Upper lobe of right lung (tissue), 1 donor: ENCODE measurements around the gene APBB1IP. TPM values are rescaled to one million over a fixed set of nuclear protein-coding genes. Genes with fewer than 3 reads are reported as not detected.
A peak's percentile ranks its signal among the peaks of the same experiment; 100 is the strongest.

Experiments
- ATAC-seq: fragments of 200-7000 bp; cut with Tn5 transposase; one replicate; pipeline ENCODE4 v1.9.1; 2020; ENCODE audit warnings: mild to moderate bottlenecking, moderate library complexity
- DNase-seq: peaks from one replicate; pipeline ENCODE4 v3.0.0-alpha.2; 2020
- H3K27ac ChIP-seq: fragments of 200-600 bp; one replicate; pipeline ENCODE4 v1.8.0; 2022
- H3K27me3 ChIP-seq: fragments of 200-600 bp; one replicate; pipeline ENCODE4 v1.8.0; 2022; ENCODE audit warnings: mild to moderate bottlenecking
- H3K36me3 ChIP-seq: fragments of 200-600 bp; one replicate; pipeline ENCODE4 v1.8.0; 2022
- H3K4me1 ChIP-seq: fragments of 200-600 bp; one replicate; pipeline ENCODE4 v1.8.0; 2022
- H3K4me3 ChIP-seq: fragments of 200-600 bp; one replicate; pipeline ENCODE4 v1.8.0; 2022; ENCODE audit warnings: mild to moderate bottlenecking
- H3K9me3 ChIP-seq: fragments of 200-600 bp; one replicate; pipeline ENCODE4 v1.8.0; 2022
- intact Hi-C: fragments of 100-400 bp; cut with DNase I; formaldehyde crosslinking; loops from one replicate; pipeline ENCODE4 v1.11.0; 2022
- total RNA-seq: library from RNA; stranded (reverse); fragmentation: NEBNext Ultra II Directional; extraction: Animal tissue kit (Norgen Biotek cat#: 25700); gene quantifications from one replicate; pipeline ENCODE4 v1.2.1, GENCODE V29; 2021
- TF ChIP-seq, protein P1 (sequence below): fragments of 200-600 bp; IDR thresholded peaks from one replicate; pipeline ENCODE4 v1.8.0; 2022; ENCODE audit warnings: antibody characterized with exemption
- donor health status: DM: no; HTN: yes; CAD: no; lungs with severe emphysema.

APBB1IP gene
- total RNA-seq, 1 donor from 2014 or later = 19.2 TPM

DNA sequence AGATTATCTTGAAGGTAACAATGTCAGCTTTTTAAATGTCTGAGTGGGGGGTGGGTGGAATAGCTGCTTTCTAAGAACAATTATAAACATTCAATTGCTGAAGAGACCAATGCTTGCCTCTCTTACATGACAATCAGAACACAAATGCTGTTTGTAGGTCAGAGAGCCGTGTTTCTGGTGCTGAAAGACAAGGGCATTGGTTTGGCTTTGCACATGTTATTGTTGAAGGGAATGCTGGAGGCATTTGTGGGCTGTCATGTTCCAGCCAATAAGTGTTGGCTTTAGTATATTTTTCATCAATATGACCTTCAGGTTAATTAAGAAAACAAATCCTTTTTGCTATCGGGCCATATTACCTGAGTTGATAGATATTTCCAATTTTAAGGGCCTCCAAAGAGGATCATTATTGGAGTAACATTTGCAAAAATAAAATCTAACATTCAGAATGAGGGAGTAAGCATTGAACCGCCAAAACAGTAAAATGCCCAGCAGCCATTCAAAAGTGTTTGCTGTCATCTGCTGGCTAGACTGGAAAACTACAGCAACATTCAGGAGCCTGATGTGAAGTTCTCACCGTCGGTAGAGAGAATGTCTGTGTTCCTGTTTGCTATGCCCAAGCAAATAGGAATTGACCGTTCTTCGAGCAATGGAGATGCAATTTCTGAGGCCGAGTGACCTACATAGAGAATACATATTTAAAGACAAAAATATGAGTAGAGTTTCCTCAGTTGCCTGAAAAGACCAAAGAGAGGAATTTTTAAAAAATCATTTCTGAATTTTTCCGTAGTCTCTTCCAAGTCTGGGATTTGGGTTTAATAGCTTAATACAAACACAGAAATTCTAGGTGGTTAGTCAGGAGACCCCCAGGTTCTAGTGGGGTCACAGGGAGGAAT, 118.9 kb downstream of the APBB1IP start:
- Histone ChIP-seq H3K4me3 (no peak overlapping the region), H3K27ac (no peak overlapping the region), H3K36me3 (peaks cover 16% of the 10 kb centered on the region), H3K27me3 (no peaks in the 10 kb centered on the region), H3K4me1 (peaks cover 9% of the 10 kb centered on the region), H3K9me3 (no peaks in the 10 kb centered on the region)
- intact Hi-C loops = no loop called here
- ATAC-seq (peak; percentile 67), DNase-seq (no peak)
- TF ChIP-seq, protein P1, sequence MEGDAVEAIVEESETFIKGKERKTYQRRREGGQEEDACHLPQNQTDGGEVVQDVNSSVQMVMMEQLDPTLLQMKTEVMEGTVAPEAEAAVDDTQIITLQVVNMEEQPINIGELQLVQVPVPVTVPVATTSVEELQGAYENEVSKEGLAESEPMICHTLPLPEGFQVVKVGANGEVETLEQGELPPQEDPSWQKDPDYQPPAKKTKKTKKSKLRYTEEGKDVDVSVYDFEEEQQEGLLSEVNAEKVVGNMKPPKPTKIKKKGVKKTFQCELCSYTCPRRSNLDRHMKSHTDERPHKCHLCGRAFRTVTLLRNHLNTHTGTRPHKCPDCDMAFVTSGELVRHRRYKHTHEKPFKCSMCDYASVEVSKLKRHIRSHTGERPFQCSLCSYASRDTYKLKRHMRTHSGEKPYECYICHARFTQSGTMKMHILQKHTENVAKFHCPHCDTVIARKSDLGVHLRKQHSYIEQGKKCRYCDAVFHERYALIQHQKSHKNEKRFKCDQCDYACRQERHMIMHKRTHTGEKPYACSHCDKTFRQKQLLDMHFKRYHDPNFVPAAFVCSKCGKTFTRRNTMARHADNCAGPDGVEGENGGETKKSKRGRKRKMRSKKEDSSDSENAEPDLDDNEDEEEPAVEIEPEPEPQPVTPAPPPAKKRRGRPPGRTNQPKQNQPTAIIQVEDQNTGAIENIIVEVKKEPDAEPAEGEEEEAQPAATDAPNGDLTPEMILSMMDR = peak; percentile 80

DNA sequence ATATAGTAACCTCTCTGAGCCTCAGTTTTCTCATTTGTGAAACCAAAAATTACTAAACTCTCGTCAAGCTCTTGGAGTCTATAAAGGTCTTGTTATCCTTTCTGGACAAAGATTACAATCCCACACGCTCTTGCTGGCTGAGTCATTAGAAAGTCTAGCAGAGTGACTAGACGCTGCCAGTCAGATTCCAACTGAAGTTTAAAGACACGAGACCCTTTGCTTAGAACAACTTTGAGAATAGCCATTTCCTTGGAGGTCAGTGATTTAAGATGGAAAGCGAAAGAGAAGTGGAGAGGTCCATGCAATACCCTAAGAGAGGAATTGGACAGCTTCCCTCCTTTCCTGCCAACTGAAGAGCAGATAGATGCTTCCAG, 119.5 kb downstream of the APBB1IP start:
- intact Hi-C loops = no loop called here
- no peak for ATAC-seq

DNA sequence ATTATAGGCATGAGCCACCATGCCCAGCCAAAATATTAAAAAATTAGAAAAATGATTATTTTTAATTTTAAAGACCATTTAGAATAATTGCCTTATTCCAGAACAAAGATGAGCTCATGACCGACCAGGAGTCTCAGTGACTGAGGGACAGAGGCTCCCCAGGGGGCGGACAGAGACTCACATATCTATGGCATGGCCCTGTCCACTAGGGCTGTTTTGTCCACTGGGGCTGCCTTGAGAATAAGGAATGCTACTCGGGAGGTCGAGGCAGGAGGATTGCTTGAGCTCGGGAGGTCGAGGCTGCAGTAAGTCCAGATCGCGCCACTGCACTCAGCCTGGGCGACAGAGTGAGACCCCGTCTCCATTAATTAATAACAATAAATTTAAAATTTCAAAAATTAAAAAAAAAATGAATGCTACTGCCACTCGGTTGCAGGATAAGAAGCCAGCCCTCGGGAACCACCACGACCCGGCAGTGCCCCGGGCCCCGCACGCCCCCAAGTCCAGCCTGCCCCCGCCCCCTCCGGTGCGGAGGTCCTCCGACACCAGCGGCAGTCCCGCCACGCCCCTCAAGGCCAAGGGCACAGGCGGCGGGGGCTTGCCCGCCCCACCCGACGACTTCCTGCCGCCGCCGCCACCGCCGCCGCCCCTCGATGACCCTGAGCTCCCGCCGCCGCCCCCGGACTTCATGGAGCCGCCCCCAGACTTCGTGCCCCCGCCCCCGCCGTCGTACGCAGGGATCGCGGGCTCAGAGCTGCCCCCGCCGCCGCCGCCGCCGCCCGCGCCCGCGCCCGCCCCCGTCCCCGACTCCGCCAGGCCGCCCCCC, 128.6 kb downstream of the APBB1IP start:
- Histone ChIP-seq H3K36me3 (peaks cover 31% of the 10 kb centered on the region), H3K4me1 (no peaks in the 10 kb centered on the region), H3K27me3 (no peaks in the 10 kb centered on the region), H3K4me3 (peak overlapping the region; percentile 30), H3K27ac (no peak overlapping the region), H3K9me3 (no peaks in the 10 kb centered on the region)
- ATAC-seq (peak; percentile 30), DNase-seq (no peak)
- intact Hi-C loops = no loop called here
- TF ChIP-seq, protein P1 = no peak

More for the DNA sequence above, 119.5 kb downstream of the APBB1IP start:
- Histone ChIP-seq H3K27ac (no peak overlapping the region), H3K27me3 (no peaks in the 10 kb centered on the region), H3K9me3 (no peaks in the 10 kb centered on the region), H3K4me1 (peaks cover 9% of the 10 kb centered on the region), H3K4me3 (no peak overlapping the region), H3K36me3 (peaks cover 22% of the 10 kb centered on the region)
- DNase-seq = no peak
- TF ChIP-seq, protein P1 = no peak

DNA sequence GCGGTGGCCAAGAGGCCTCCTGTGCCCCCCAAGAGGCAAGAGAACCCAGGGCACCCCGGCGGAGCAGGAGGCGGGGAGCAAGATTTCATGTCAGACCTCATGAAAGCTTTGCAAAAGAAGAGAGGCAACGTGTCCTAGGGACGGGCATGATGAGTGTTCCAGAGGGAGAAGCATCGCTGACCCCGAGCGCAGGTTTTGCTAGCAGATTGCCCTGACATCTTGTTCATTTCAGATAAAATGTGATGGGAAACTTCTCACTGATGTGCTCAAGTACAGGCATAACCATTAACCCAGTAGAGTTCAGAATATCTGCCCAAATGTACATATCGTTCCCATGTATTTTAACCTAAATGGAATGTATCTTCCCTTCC, 129.2 kb downstream of the APBB1IP start:
- no peaks in the 10 kb centered on the region for H3K4me1 ChIP-seq
- H3K27ac ChIP-seq = no peak overlapping the region
- TF ChIP-seq, protein P1 = no peak
- H3K9me3 ChIP-seq = no peaks in the 10 kb centered on the region
- H3K27me3 ChIP-seq = no peaks in the 10 kb centered on the region
- no peak for DNase-seq
- intact Hi-C loops = no loop called here
- no peak overlapping the region for H3K4me3 ChIP-seq
- H3K36me3 ChIP-seq = peaks cover 25% of the 10 kb centered on the region
- no peak for ATAC-seq

DNA sequence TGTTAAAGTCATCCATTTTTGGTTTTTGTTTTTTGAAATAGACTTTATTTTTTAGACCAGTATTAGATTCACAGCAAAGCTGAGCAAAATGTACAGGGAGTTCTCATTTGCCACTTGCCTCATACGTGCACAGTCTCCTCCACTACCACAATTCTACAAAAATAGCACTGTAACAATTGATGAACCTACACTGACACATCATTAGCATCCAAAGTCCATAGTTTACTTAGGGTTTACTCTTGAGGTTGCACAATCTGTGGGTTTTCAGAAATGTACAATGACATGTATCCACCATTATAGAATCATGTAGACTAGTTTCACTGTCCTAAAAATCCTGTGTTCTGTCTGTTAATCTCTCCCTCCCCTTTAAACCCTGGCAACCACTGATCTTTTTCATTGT, 133.5 kb downstream of the APBB1IP start:
- intact Hi-C loops = no loop called here
- Histone ChIP-seq H3K27me3 (no peaks in the 10 kb centered on the region), H3K9me3 (no peaks in the 10 kb centered on the region), H3K4me1 (no peaks in the 10 kb centered on the region), H3K36me3 (no peaks in the 10 kb centered on the region), H3K27ac (no peak overlapping the region), H3K4me3 (no peak overlapping the region)
- no peak for ATAC-seq
- TF ChIP-seq, protein P1 = no peak
- DNase-seq = no peak
